Frontal cortex (tissue), 4 donors: ENCODE results near the gene MUC5AC. TPM values are rescaled to one million over a fixed set of nuclear protein-coding genes. Genes with fewer than 3 reads are reported as not detected.
A peak's percentile ranks its signal among the peaks of the same experiment; 100 is the strongest.
"Not testable (repeated sequence)": the region's sequence is repeated elsewhere in the genome, so short reads cannot be mapped to it uniquely, and the experiment has no call there.

ENCODE experiments used
- DNase-seq, 2 donors: peaks; one replicate each; pipeline ENCODE4 v3.0.0; 2012; ENCODE audit warnings: low spot score in 2 of 2
- FAIRE-seq: peaks from 2 replicates; lab custom pipeline; 2012; peaks lifted over from hg19 to GRCh38; lab: Jason Lieb, UNC
- total RNA-seq: library from RNA; depleted of rRNA; stranded (reverse); fragments of >200 nt; gene quantifications from one replicate; pipeline ENCODE4 v1.2.3, GENCODE V29; 2014
- donor health status: control.
- donor health status: control.
- donor health status: control.

The MUC5AC gene
- total RNA-seq, 1 donor from 2014 or later = not detected

GRCh38 chr11:1189816-1190215 lies 32.1 kb downstream of the MUC5AC start:
- DNase-seq, FAIRE-seq: not testable (repeated sequence)

- not testable (repeated sequence) for DNase-seq
These were observed 34.2 kb downstream of the MUC5AC start for GRCh38 chr11:1191786-1192470.

GRCh38 chr11:1192741-1193325 lies 35.1 kb downstream of the MUC5AC start:
- FAIRE-seq (no peak), DNase-seq (no peak)

More at GRCh38 chr11:1191786-1192470, 34.2 kb downstream of the MUC5AC start:
- not testable (repeated sequence) for FAIRE-seq

DNA sequence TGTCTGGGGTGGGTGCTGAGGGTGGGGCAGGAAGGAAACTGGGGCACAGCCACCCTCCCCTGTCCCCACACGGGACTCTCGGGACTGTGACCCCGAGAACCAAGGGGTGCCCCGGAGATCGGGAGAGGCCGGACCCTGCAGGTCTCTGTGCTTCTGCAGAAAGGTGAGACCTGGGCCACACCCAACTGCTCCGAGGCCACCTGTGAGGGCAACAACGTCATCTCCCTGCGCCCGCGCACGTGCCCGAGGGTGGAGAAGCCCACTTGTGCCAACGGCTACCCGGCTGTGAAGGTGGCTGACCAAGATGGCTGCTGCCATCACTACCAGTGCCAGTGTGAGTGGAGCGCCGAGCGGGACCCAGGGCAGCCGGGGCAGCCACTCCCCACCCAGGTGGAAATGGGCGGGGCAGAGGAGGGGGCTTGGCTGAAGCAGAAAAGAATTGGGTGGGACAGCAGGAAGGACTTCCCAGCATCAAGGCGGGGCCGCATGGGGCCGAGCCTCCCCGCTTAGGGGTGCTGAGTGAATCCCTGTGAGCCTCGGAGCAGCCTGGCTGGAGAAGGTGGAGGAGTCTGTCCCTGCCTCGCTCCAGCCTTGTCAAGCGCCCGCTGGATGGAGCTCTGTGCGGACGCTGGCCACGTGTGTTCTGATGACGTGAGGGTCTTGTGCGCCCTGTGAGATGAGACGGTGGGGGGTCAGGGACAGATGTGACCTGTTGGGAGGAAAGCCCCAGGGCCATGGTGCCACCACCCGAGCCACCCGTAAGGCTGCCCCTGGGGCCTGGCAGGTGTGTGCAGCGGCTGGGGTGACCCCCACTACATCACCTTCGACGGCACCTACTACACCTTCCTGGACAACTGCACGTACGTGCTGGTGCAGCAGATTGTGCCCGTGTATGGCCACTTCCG lies 35.8 kb downstream of the MUC5AC start:
- DNase-seq = no peak
- FAIRE-seq = no peak

DNA sequence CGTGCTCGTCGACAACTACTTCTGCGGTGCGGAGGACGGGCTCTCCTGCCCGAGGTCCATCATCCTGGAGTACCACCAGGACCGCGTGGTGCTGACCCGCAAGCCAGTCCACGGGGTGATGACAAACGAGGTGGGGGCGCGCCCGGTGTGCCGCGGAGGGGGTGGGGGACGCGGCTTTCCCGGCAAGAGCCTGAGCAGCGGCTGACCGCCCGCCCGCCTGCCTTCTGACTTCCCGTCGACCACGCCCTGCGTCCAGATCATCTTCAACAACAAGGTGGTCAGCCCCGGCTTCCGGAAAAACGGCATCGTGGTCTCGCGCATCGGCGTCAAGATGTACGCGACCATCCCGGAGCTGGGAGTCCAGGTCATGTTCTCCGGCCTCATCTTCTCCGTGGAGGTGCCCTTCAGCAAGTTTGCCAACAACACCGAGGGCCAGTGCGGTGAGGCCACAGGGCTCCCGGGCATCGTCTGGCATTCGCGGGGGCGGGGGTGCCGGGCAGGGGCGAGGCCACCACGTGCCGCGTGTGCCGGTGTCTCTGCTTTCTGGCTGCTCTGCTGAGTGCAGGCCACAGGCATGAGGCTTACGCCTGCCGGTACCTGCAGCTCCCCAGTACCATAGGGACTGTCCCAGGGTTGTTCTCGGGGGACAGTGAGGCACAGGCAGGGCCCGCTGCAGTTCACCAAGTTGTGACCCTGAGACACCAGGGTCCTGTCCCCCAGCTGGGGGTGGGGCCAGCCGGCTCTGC lies 36.7 kb downstream of the MUC5AC start:
- FAIRE-seq (no peak), DNase-seq (no peak)

DNA sequence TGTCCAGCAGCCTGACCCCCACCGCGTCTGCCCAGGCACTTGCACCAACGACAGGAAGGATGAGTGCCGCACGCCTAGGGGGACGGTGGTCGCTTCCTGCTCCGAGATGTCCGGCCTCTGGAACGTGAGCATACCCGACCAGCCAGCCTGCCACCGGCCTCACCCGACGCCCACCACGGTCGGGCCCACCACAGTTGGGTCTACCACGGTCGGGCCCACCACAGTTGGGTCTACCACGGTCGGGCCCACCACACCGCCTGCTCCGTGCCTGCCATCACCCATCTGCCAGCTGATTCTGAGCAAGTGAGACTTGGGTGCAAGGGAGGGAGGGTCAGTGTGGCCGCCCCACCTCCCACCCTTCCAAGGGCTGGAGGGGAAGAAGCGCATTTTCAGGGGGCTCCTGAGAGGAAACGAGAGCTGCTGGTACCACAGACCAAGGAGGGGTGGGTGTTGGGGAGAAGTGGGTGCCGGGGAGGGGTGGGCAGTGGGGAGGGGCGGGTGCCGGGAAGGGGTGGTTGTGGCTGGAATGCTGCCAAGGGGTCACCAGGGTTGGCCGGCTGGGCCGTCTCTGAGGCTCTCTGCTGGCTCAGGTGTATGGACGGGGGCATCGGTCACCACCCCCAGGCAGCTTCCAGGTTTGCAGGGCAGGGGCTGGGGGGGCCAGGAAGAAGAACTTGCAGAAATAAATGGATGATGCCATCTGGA lies 37.4 kb downstream of the MUC5AC start:
- DNase-seq = no peak
- FAIRE-seq = no peak

GRCh38 chr11:1195682-1196515 lies 38.1 kb downstream of the MUC5AC start:
- no peak for FAIRE-seq
- DNase-seq = no peak

- FAIRE-seq (no peak), DNase-seq (no peak)
These were observed 39.0 kb downstream of the MUC5AC start for GRCh38 chr11:1196516-1197391.

GRCh38 chr11:1197431-1197885 lies 39.7 kb downstream of the MUC5AC start:
- DNase-seq = no peak
- FAIRE-seq = no peak

GRCh38 chr11:1197886-1198560 lies 40.3 kb downstream of the MUC5AC start:
- FAIRE-seq = no peak
- no peak for DNase-seq

GRCh38 chr11:1198561-1199240 lies 40.9 kb downstream of the MUC5AC start:
- DNase-seq = peak in 1 of 2 donors; percentile 14

GRCh38 chr11:1199241-1199750 lies 41.5 kb downstream of the MUC5AC start:
- no peak for DNase-seq
- FAIRE-seq = no peak

More at GRCh38 chr11:1198561-1199240, 40.9 kb downstream of the MUC5AC start:
- no peak for FAIRE-seq

DNA sequence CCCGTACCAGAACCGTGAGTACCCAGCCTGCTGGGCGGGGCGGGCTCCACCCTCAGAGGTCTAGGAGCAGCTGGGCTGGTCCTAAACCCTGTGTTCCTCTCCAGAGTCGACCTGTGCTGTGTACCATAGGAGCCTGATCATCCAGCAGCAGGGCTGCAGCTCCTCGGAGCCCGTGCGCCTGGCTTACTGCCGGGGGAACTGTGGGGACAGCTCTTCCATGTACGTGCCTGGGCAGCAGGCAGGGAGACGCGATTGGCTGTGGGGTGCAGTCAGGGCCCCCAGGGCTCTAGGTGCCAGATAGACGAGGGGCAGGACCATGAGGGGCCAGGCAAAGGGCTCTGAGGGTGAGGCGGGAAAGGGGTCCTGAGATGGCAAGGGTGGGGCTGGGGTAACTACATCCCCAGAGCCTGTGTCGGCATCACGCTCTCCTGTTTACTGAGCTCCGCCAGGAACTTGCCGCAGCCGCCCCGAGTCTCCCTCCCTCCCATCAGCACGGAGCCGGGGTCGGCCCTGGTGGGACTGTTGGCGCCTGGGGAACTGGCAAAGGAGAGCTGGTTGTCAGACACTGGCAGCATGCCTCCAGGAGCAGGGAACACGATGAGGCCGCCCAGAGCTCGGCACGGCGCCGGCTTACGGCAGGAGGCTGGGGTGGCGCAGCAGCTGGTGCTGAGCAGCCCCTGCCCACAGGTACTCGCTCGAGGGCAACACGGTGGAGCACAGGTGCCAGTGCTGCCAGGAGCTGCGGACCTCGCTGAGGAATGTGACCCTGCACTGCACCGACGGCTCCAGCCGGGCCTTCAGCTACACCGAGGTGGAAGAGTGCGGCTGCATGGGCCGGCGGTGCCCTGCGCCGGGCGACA lies 42.2 kb downstream of the MUC5AC start:
- FAIRE-seq (no peak), DNase-seq (peak in 1 of 2 donors; percentile 13)

DNA sequence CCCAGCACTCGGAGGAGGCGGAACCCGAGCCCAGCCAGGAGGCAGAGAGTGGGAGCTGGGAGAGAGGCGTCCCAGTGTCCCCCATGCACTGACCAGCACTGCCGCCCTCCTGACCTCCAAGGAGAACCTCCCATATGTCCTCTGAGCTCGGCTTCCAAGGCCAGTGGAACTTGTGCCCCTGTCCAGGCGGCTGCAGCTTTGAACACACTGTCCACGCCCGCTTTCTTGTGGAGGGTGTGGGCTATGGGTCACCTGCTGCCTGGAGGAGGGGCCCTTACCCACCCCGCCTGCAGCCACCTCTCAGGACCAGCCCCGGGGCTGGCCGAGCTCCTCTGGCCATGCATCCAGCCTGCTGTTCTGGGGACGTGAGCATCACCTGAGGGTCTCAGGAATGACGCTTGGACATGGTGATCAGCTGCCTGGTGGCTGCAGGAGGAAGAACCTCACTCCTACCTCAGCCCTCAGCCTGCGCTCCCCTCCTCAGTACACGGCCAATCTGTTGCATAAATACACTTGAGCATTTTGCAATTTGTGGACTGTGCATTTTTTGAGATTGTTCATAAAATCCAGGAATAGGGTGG lies 42.9 kb downstream of the MUC5AC start:
- DNase-seq (peak in 1 of 2 donors; percentile 13), FAIRE-seq (no peak)
